ENCODE results near the gene POMT1.

DNA sequence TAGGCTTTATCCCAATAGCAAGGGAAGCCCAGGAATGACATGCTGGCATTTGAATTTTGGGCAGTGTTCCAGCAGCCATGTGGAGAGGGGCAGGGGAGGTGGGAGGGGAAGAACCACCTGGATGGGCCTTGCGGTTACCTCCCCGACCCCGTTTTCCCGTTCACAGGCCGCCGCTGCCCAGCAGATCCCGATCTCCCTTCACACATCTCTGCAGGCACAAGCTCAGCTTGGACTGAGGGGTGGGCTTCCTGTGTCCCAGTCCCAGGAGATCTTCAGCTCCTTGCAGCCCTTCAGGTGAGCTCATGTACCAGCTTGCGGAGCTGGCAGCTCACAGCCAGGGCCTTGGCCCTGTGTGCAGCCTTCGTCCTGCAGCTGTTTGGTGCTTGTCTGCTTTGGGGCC is 15.7 kb upstream of the POMT1 start:
- TF ChIP-seq, protein P1, sequence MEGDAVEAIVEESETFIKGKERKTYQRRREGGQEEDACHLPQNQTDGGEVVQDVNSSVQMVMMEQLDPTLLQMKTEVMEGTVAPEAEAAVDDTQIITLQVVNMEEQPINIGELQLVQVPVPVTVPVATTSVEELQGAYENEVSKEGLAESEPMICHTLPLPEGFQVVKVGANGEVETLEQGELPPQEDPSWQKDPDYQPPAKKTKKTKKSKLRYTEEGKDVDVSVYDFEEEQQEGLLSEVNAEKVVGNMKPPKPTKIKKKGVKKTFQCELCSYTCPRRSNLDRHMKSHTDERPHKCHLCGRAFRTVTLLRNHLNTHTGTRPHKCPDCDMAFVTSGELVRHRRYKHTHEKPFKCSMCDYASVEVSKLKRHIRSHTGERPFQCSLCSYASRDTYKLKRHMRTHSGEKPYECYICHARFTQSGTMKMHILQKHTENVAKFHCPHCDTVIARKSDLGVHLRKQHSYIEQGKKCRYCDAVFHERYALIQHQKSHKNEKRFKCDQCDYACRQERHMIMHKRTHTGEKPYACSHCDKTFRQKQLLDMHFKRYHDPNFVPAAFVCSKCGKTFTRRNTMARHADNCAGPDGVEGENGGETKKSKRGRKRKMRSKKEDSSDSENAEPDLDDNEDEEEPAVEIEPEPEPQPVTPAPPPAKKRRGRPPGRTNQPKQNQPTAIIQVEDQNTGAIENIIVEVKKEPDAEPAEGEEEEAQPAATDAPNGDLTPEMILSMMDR (IDR thresholded peaks at IDR 0.05): no peak
- TF ChIP-seq, protein P2, sequence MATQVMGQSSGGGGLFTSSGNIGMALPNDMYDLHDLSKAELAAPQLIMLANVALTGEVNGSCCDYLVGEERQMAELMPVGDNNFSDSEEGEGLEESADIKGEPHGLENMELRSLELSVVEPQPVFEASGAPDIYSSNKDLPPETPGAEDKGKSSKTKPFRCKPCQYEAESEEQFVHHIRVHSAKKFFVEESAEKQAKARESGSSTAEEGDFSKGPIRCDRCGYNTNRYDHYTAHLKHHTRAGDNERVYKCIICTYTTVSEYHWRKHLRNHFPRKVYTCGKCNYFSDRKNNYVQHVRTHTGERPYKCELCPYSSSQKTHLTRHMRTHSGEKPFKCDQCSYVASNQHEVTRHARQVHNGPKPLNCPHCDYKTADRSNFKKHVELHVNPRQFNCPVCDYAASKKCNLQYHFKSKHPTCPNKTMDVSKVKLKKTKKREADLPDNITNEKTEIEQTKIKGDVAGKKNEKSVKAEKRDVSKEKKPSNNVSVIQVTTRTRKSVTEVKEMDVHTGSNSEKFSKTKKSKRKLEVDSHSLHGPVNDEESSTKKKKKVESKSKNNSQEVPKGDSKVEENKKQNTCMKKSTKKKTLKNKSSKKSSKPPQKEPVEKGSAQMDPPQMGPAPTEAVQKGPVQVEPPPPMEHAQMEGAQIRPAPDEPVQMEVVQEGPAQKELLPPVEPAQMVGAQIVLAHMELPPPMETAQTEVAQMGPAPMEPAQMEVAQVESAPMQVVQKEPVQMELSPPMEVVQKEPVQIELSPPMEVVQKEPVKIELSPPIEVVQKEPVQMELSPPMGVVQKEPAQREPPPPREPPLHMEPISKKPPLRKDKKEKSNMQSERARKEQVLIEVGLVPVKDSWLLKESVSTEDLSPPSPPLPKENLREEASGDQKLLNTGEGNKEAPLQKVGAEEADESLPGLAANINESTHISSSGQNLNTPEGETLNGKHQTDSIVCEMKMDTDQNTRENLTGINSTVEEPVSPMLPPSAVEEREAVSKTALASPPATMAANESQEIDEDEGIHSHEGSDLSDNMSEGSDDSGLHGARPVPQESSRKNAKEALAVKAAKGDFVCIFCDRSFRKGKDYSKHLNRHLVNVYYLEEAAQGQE (IDR thresholded peaks at IDR 0.05; ENCODE audit: low read depth, low read length): no peak
- TF ChIP-seq EP300 (IDR thresholded peaks at IDR 0.05; ENCODE audit: borderline replicate concordance in 1 of 2, low read depth in 1 of 2, low read length in 1 of 2) (no peak), GABPA (IDR thresholded peaks at IDR 0.05; ENCODE audit: low read depth) (no peak), POLR2AphosphoS5 (IDR thresholded peaks at IDR 0.05; ENCODE audit: low read depth, low read length) (no peak), SMC3 (IDR thresholded peaks at IDR 0.05; ENCODE audit: low read depth, low read length) (no peak)
